ENCODE measurements around the gene ELOVL6. TPM values are rescaled to one million over a fixed set of nuclear protein-coding genes. Genes with fewer than 3 reads are reported as not detected.

The ELOVL6 gene
- total RNA-seq, 1 experiment from 2014 or later = 38.7 TPM

DNA sequence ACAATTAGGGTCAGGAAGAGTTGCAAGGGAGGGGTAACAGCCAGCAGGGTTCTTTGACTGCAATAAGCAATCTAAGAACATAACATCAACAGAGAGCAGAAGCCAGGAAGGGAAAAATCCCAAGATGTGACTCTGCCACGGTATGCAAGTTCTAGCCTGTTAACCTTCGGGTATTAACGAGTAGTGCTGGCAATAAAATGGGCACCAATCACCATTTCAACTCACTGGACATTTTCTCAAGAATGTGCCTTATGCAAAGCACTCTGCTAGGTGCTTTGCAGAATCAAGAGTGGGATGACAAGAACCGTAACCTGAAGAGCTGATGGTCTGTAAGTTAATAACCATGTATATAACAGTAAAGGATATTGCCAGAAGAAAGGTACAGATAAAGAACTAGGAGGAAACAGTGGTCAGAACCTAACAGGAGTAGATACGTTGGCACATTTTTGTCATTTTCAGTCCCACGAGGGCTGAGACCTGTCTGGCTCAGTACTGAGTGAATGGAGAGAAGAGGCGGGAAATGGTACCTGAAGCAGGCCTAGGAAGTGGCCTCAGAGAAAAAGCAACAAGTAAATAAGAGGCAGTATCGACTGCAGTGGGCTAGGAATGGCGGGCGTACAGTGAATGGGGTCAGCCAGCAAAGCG lies 2.7 kb downstream of the ELOVL6 start:
- H3K9me2 ChIP-seq (ENCODE audit: insufficient read depth) = no peaks in the 10 kb centered on the region
- ChIA-PET RAD21 (ENCODE audit: low non-redundant PET in 1 of 2, low total read pairs in 2 of 2, uncharacterized antibody in 2 of 2, unreplicated experiment in 2 of 2) (no interaction called here), CTCF (no interaction called here), POLR2A (interaction anchor here (0.9 kb wide), 1 partner anchor 31 kb away, joined by 3 read pairs; no protein-coding TSS in a partner anchor)
- peak overlapping the region; percentile 78 for H3K27ac ChIP-seq (ENCODE audit: low read depth, low read length)
- DNase-seq (ENCODE audit: low read depth, low spot score) (no peak), ATAC-seq (no peak)
- TSS peak; percentile 29 for BruUV-seq (replicated peaks)
- intact Hi-C loops (cut with micrococcal nuclease) = loop anchor here (2.0 to 5.0 kb wide), 5 partner anchors 33 to 322 kb away; no protein-coding TSS in a partner anchor
- TF ChIP-seq POLR2A (IDR thresholded peaks at IDR 0.05; ENCODE audit: borderline replicate concordance, extremely low read depth, insufficient read depth, insufficient read length) (peak; percentile 59), JUND (IDR thresholded peaks at IDR 0.05) (no peak)
- H3K4me2 ChIP-seq (ENCODE audit: low read length) = peak overlapping the region; percentile 81
- H3K4me3 ChIP-seq (replicated peaks in 1 of 2; ENCODE audit: low read depth in 1 of 2, low read length in 2 of 2) = peak overlapping the region; percentile 72
- H3K79me2 ChIP-seq (ENCODE audit: insufficient read depth, low read length) = peaks cover 66% of the 10 kb centered on the region
- peaks cover 0 to 2% of the 10 kb centered on the region in 2 experiments; a peak in 1 of 4 replicates for H3K36me3 ChIP-seq (ENCODE audit: control insufficient read depth in 1 of 2, insufficient read depth in 2 of 2, low read length in 2 of 2)
- H3K9me3 ChIP-seq (ENCODE audit: control insufficient read depth in 1 of 2, insufficient read depth in 1 of 2, low read depth in 1 of 2, low read length in 2 of 2) = no peaks in the 10 kb centered on the region
- H2AFZ ChIP-seq (ENCODE audit: low read depth, low read length, poor library complexity, severe bottlenecking) = no peak overlapping the region
- no peaks in the 10 kb centered on the region for H4K20me1 ChIP-seq (ENCODE audit: insufficient read depth)
- peaks cover 37 to 45% of the 10 kb centered on the region in 2 experiments for H3K4me1 ChIP-seq (ENCODE audit: control insufficient read depth in 1 of 2, insufficient read depth in 2 of 2, low read length in 2 of 2)
- H3K27me3 ChIP-seq (ENCODE audit: insufficient read depth, low read length) = no peaks in the 10 kb centered on the region
- peak overlapping the region; percentile 89 for H3K9ac ChIP-seq (ENCODE audit: low read length)

GRCh38 chr4:110193822-110194761 lies 4.3 kb downstream of the ELOVL6 start:
- Histone ChIP-seq H3K36me3 (ENCODE audit: control insufficient read depth in 1 of 2, insufficient read depth in 2 of 2, low read length in 2 of 2) (peaks cover 0 to 2% of the 10 kb centered on the region in 2 experiments; a peak in 1 of 4 replicates), H3K9me3 (ENCODE audit: control insufficient read depth in 1 of 2, insufficient read depth in 1 of 2, low read depth in 1 of 2, low read length in 2 of 2) (no peaks in the 10 kb centered on the region), H3K4me3 (replicated peaks in 1 of 2; ENCODE audit: low read depth in 1 of 2, low read length in 2 of 2) (peak overlapping the region in 1 of 2 experiments; percentile 2; a peak in 1 of 4 replicates), H2AFZ (ENCODE audit: low read depth, low read length, poor library complexity, severe bottlenecking) (no peak overlapping the region), H3K27me3 (ENCODE audit: insufficient read depth, low read length) (no peaks in the 10 kb centered on the region), H3K9ac (ENCODE audit: low read length) (peak overlapping the region; percentile 40), H3K4me1 (ENCODE audit: control insufficient read depth in 1 of 2, insufficient read depth in 2 of 2, low read length in 2 of 2) (peaks cover 22 to 29% of the 10 kb centered on the region in 2 experiments), H4K20me1 (ENCODE audit: insufficient read depth) (no peaks in the 10 kb centered on the region), H3K9me2 (ENCODE audit: insufficient read depth) (no peaks in the 10 kb centered on the region), H3K79me2 (ENCODE audit: insufficient read depth, low read length) (peaks cover 69% of the 10 kb centered on the region), H3K4me2 (ENCODE audit: low read length) (peak overlapping the region; percentile 53), H3K27ac (ENCODE audit: low read depth, low read length) (peak overlapping the region; percentile 42; the same call in 1 of the 2 replicates)
- DNase-seq (ENCODE audit: low read depth, low spot score) = peak; percentile 88
- TF ChIP-seq POLR2A (IDR thresholded peaks at IDR 0.05; ENCODE audit: borderline replicate concordance, extremely low read depth, insufficient read depth, insufficient read length) = peak; percentile 90
- TF ChIP-seq, protein P1, sequence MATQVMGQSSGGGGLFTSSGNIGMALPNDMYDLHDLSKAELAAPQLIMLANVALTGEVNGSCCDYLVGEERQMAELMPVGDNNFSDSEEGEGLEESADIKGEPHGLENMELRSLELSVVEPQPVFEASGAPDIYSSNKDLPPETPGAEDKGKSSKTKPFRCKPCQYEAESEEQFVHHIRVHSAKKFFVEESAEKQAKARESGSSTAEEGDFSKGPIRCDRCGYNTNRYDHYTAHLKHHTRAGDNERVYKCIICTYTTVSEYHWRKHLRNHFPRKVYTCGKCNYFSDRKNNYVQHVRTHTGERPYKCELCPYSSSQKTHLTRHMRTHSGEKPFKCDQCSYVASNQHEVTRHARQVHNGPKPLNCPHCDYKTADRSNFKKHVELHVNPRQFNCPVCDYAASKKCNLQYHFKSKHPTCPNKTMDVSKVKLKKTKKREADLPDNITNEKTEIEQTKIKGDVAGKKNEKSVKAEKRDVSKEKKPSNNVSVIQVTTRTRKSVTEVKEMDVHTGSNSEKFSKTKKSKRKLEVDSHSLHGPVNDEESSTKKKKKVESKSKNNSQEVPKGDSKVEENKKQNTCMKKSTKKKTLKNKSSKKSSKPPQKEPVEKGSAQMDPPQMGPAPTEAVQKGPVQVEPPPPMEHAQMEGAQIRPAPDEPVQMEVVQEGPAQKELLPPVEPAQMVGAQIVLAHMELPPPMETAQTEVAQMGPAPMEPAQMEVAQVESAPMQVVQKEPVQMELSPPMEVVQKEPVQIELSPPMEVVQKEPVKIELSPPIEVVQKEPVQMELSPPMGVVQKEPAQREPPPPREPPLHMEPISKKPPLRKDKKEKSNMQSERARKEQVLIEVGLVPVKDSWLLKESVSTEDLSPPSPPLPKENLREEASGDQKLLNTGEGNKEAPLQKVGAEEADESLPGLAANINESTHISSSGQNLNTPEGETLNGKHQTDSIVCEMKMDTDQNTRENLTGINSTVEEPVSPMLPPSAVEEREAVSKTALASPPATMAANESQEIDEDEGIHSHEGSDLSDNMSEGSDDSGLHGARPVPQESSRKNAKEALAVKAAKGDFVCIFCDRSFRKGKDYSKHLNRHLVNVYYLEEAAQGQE (IDR thresholded peaks at IDR 0.05; ENCODE audit: low read depth) = no peak
- peak; percentile 44 for TF ChIP-seq TCF7L2 (IDR thresholded peaks at IDR 0.05; ENCODE audit: borderline replicate concordance, extremely low read depth, insufficient read depth, insufficient read length)
- peak; percentile 94 for TF ChIP-seq POLR2AphosphoS5 (IDR thresholded peaks at IDR 0.05; ENCODE audit: low read depth, low read length)
- no peak for TF ChIP-seq EZH2 (IDR thresholded peaks at IDR 0.05)
- no peak for TF ChIP-seq ZNF274 (IDR thresholded peaks at IDR 0.05; ENCODE audit: low read depth, low read length)
- no peak for TF ChIP-seq SIN3A (IDR thresholded peaks at IDR 0.05; ENCODE audit: low read depth)
- no peak for TF ChIP-seq YY1 (IDR thresholded peaks at IDR 0.05; ENCODE audit: extremely low read depth, insufficient replicate concordance, low read depth, low read length)
- TF ChIP-seq CEBPB (IDR thresholded peaks at IDR 0.05; ENCODE audit: low read depth) = no peak
- no peak for TF ChIP-seq FOSL1 (IDR thresholded peaks at IDR 0.05; ENCODE audit: low read depth)
- ChIA-PET RAD21 (ENCODE audit: low non-redundant PET in 1 of 2, low total read pairs in 2 of 2, uncharacterized antibody in 2 of 2, unreplicated experiment in 2 of 2) (no interaction called here), POLR2A (interaction anchor here (1.4 kb wide), 1 partner anchor 11 kb away, joined by 3 read pairs; no protein-coding TSS in a partner anchor), CTCF (no interaction called here)
- peak; percentile 66 for ATAC-seq
- TSS peak; percentile 98 for BruUV-seq (replicated peaks)
- intact Hi-C loops (cut with micrococcal nuclease) = loop anchor here (2.0 kb wide), 1 partner anchor 107 kb away; no protein-coding TSS in a partner anchor
